Measurements from ENCODE around the gene PLA2G12B.

- TF ChIP-seq POLR2AphosphoS5 (IDR thresholded peaks at IDR 0.05; ENCODE audit: low read depth, low read length) (no peak), REST (IDR thresholded peaks at IDR 0.05; ENCODE audit: insufficient read depth in 1 of 2, low read depth in 2 of 2, low read length in 2 of 2) (no peak)
Observed at GRCh38 chr10:72887043-72887442, 67.6 kb downstream of the PLA2G12B start.
